SJSA1 (cell line): ENCODE measurements around the gene KIAA2012. TPM values are rescaled to one million over a fixed set of nuclear protein-coding genes. Genes with fewer than 3 reads are reported as not detected.

ENCODE experiments used
- DNase-seq, 2 experiments: peaks; one replicate each; pipeline ENCODE4 v3.0.0-alpha.2; 2015 to 2020; ENCODE audit warnings: low spot score in 2 of 2, low read depth in 1 of 2
- H3K27ac ChIP-seq: fragments of 250-450 bp; sonication (Bioruptor Pico); 2 replicates; pipeline ENCODE4 v1.5.1; 2020; ENCODE audit warnings: mild to moderate bottlenecking, moderate library complexity
- H3K27me3 ChIP-seq: fragments of 250-450 bp; sonication (Bioruptor Pico); replicated peaks from 2 replicates; pipeline ENCODE4 v1.5.1; 2020; ENCODE audit warnings: mild to moderate bottlenecking, moderate library complexity
- H3K36me3 ChIP-seq: fragments of 250-450 bp; sonication (Bioruptor Pico); 2 replicates; pipeline ENCODE4 v1.5.1; 2020; ENCODE audit warnings: mild to moderate bottlenecking
- H3K4me1 ChIP-seq: fragments of 250-450 bp; sonication (Bioruptor Pico); replicated peaks from 2 replicates; pipeline ENCODE4 v1.6.1; 2021; ENCODE audit warnings: mild to moderate bottlenecking
- H3K4me3 ChIP-seq: fragments of 250-450 bp; sonication (Bioruptor Pico); 2 replicates; pipeline ENCODE4 v1.5.1; 2020; ENCODE audit warnings: mild to moderate bottlenecking
- H3K9me3 ChIP-seq: fragments of 250-450 bp; sonication (Bioruptor Pico); replicated peaks from 2 replicates; pipeline ENCODE4 v1.5.1; 2020; ENCODE audit warnings: mild to moderate bottlenecking
- total RNA-seq: library from RNA; depleted of rRNA; stranded (reverse); fragments of >200 nt; shearing (Covaris generic); gene quantifications from 2 replicates; pipeline ENCODE4 v1.2.3, GENCODE V29; 2014

KIAA2012 gene
- total RNA-seq, 1 experiment from 2014 or later: 0.03 TPM

DNA sequence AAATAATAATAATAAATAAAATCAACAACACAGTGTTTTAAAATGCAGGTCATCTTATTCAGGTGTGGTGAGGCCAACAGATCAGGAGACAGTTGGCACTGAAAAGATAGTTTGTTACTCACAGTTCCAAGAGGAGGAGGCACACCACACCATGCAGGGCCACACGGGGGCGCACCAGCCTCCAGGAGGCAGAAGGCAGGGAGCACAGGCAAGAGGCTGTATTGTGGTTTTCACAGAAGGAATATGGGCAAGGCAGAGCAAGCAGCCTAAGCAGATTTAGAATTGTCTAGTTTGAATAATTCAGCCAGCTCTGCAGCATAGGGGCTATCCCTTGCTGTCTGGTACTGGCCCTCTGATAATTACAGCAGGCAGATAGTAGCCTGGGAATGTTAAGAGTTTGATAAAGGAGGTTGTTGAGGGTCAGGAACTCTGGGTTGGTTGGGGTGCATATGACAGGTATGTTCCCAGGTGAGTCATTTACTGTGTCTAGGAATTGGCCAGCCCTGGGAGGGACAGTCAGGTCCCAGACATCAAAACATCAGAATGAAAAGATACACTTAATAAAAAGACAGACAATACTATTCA lies 31.3 kb downstream of the KIAA2012 start:
- Histone ChIP-seq H3K27me3 (0 out of 2 replicates have a peak, but pooled peaks cover 3% of the 10 kb centered on the region), H3K4me3 (no peak overlapping the region), H3K27ac (no peak overlapping the region), H3K36me3 (no peaks in the 10 kb centered on the region), H3K4me1 (no peaks in the 10 kb centered on the region), H3K9me3 (no peaks in the 10 kb centered on the region)
- DNase-seq: peak; percentile 23 to 56

- H3K4me1 ChIP-seq: no peaks in the 10 kb centered on the region
- H3K27ac ChIP-seq: no peak overlapping the region
- no peaks in the 10 kb centered on the region for H3K36me3 ChIP-seq
- no peak for DNase-seq
- H3K27me3 ChIP-seq: 0 out of 2 replicates have a peak, but pooled peaks cover 3% of the 10 kb centered on the region
- no peak overlapping the region for H3K4me3 ChIP-seq
- H3K9me3 ChIP-seq: no peaks in the 10 kb centered on the region
Observed at GRCh38 chr2:202105025-202105424, 32.0 kb downstream of the KIAA2012 start.

- Histone ChIP-seq H3K27ac (no peak overlapping the region), H3K4me1 (no peaks in the 10 kb centered on the region), H3K27me3 (no peaks in the 10 kb centered on the region), H3K4me3 (no peak overlapping the region), H3K36me3 (no peaks in the 10 kb centered on the region), H3K9me3 (no peaks in the 10 kb centered on the region)
- no peak for DNase-seq
Observed at GRCh38 chr2:202108345-202108744, 35.3 kb downstream of the KIAA2012 start.

DNA sequence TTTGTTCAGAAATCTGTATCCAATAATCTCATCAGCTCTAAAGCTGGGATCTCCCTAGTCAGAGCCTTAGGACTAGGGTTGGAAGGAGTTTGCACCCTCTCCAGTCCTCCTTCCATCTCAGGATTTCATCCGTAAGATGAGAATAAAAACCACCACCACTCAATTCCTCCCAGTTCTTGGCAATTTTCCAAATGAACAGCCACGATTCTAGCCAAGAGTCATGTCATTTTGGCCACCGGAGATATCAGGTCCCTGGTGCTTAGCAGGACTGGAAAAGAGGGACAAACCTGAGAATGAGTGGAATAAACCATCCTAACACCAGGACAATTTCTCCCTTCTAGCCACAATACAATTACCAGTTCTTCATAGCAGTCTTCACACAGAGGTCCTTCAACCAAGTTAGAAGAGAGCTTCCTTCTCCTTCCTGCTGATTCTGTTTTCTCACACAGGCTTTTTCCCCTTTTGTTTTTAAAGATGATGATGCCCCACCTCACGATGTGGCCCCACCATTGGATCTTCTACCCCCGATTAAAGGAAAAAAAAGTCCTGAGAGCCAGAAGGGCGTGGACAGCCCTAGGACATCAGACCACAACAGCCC lies 36.2 kb downstream of the KIAA2012 start:
- Histone ChIP-seq H3K9me3 (no peaks in the 10 kb centered on the region), H3K4me3 (no peak overlapping the region), H3K4me1 (no peaks in the 10 kb centered on the region), H3K27me3 (no peaks in the 10 kb centered on the region), H3K36me3 (no peaks in the 10 kb centered on the region), H3K27ac (no peak overlapping the region)
- DNase-seq: no peak

DNA sequence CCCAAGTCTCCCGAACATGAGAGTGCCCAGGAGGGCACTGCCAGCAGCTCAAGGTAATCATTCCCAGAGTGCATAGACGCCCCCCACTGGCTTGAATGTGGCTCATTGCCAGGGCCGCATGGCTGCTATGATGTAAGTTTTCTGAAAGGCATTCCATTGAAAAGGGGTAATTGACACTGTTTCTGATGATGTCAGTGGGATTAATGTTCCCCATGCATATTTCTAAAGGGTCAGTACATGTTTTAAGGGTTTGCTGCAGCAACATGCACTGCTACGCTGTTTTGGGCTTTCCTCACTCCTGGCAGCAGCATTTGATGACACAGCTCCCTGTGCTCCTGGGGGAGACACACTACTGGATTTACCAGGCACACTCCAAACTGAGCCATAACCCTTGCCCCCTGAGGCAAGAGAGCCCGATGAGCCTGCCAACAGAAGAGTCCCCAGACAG lies 36.7 kb downstream of the KIAA2012 start:
- Histone ChIP-seq H3K27ac (no peak overlapping the region), H3K27me3 (no peaks in the 10 kb centered on the region)

GRCh38 chr2:202110491-202110890 lies 37.4 kb downstream of the KIAA2012 start:
- Histone ChIP-seq H3K4me1 (peaks cover 8% of the 10 kb centered on the region), H3K9me3 (no peaks in the 10 kb centered on the region), H3K27me3 (no peaks in the 10 kb centered on the region), H3K27ac (no peak overlapping the region), H3K36me3 (no peaks in the 10 kb centered on the region), H3K4me3 (no peak overlapping the region)
- DNase-seq: no peak

More for the DNA sequence above, 36.7 kb downstream of the KIAA2012 start:
- H3K36me3 ChIP-seq: no peaks in the 10 kb centered on the region
- H3K4me1 ChIP-seq: peaks cover under 1% of the 10 kb centered on the region; the same call in 1 of the 2 replicates
- no peak for DNase-seq
- no peak overlapping the region for H3K4me3 ChIP-seq
- H3K9me3 ChIP-seq: no peaks in the 10 kb centered on the region

DNA sequence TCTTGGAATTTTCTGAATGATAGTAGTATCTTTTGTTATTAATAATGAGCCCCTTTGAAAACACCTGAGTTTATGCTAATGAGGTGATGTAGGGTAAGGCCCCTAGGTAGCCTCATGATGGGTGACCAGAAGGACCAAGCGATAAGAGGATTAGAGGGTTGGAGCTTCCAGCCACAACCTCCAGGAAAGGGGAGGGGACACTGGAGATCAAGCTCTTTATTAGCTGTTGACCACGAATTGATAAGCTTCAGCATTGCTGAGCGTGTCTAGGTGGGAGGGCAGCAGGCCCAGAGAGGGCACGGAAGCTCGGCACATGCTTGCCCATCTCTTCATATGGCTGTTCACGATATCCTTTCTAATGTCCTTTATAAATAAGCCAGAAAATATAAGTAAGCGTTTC lies 39.0 kb downstream of the KIAA2012 start:
- no peak for DNase-seq
- H3K27me3 ChIP-seq: no peaks in the 10 kb centered on the region
- H3K36me3 ChIP-seq: no peaks in the 10 kb centered on the region
- H3K4me3 ChIP-seq: no peak overlapping the region
- no peak overlapping the region for H3K27ac ChIP-seq
- H3K9me3 ChIP-seq: no peaks in the 10 kb centered on the region; the same call in 1 of the 2 replicates
- peaks cover 19% of the 10 kb centered on the region for H3K4me1 ChIP-seq

DNA sequence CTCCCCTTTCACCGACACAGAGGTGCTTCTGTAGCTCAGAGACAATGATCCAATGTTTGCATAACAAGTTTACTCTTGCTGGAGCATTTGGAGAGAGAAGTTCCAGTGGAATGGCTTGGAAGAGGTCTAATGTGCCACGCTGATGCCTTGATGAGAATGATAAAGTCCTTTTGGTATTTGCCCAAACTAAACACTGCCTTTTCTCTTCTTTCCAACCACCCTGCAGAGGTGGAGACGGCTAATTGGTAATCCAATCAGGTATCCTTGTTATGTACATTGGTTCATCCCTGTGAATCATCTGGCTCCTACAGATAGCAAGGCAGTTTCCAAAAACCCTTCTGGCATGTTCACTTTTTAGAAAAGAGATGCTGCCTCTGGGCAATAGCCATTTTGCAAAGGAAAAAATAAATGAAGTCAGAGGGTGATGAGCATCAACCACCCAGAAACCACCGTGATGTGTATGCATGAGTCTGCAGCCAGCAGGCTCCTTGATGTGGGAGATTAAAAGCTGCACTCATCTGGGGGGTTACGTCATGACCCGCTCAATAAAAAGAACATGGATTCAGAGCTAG lies 40.6 kb downstream of the KIAA2012 start:
- Histone ChIP-seq H3K27ac (no peak overlapping the region), H3K4me3 (no peak overlapping the region), H3K4me1 (peaks cover 19% of the 10 kb centered on the region), H3K9me3 (no peaks in the 10 kb centered on the region; the same call in 1 of the 2 replicates), H3K27me3 (no peaks in the 10 kb centered on the region), H3K36me3 (no peaks in the 10 kb centered on the region)
- DNase-seq: no peak

DNA sequence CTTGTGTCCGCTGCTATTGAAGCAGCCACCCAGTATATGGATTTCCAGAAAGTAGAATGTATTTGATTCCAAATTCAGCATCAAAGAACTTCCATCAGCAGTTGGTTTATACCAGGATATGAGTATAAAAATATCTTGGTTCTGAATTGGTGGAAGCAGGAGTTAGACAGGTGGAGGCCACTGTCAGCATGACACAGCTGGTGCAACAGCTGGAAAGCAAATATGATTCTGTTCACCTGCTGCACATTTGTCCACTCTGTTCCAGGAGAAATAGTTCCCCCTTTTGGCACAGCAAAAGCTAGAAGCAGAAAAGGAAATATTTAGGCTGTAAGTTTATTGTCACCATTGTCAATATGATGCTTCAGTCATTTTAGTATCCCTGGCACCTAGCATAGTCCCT lies 41.2 kb downstream of the KIAA2012 start:
- Histone ChIP-seq H3K36me3 (no peaks in the 10 kb centered on the region), H3K27me3 (no peaks in the 10 kb centered on the region), H3K27ac (no peak overlapping the region), H3K9me3 (no peaks in the 10 kb centered on the region; the same call in 1 of the 2 replicates), H3K4me3 (no peak overlapping the region), H3K4me1 (peaks cover 19% of the 10 kb centered on the region)
- DNase-seq: no peak

- DNase-seq: no peak
- Histone ChIP-seq H3K36me3 (no peaks in the 10 kb centered on the region), H3K4me3 (no peak overlapping the region), H3K9me3 (no peaks in the 10 kb centered on the region; the same call in 1 of the 2 replicates), H3K27me3 (no peaks in the 10 kb centered on the region), H3K27ac (no peak overlapping the region), H3K4me1 (peaks cover 19% of the 10 kb centered on the region)
Observed at GRCh38 chr2:202114795-202115194, 41.7 kb downstream of the KIAA2012 start.

GRCh38 chr2:202115479-202115971 lies 42.5 kb downstream of the KIAA2012 start:
- H3K4me1 ChIP-seq: peaks cover 19% of the 10 kb centered on the region
- no peaks in the 10 kb centered on the region for H3K27me3 ChIP-seq
- no peaks in the 10 kb centered on the region; the same call in 1 of the 2 replicates for H3K9me3 ChIP-seq
- H3K36me3 ChIP-seq: no peaks in the 10 kb centered on the region
- no peak overlapping the region for H3K27ac ChIP-seq
- peak in 1 of 2 experiments; percentile 49 for DNase-seq
- no peak overlapping the region for H3K4me3 ChIP-seq

- H3K4me3 ChIP-seq: no peak overlapping the region
- no peaks in the 10 kb centered on the region for H3K27me3 ChIP-seq
- H3K36me3 ChIP-seq: no peaks in the 10 kb centered on the region
- H3K9me3 ChIP-seq: no peaks in the 10 kb centered on the region; the same call in 1 of the 2 replicates
- DNase-seq: no peak
- H3K4me1 ChIP-seq: peaks cover 19% of the 10 kb centered on the region
- no peak overlapping the region for H3K27ac ChIP-seq
Observed at GRCh38 chr2:202116691-202117090, 43.6 kb downstream of the KIAA2012 start.

DNA sequence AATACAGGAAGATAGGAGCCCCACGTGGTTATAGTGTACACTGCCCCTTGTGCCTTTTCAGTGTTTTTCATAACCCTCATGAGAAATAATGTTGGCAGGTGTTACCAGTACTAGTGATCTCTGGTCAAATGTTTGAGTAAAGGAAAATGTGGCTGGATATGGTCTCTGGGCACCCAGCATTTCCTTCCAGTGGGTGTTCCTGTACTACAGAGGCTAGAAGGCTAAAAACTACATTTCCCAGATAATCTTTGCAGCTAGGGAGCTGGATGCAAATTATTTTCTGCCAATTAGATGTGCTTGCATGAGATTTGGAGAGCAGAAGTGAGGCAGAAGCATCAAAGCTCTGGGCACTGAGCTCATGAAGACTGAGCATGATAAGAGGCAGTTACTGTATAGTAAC lies 45.1 kb downstream of the KIAA2012 start:
- DNase-seq: no peak
- Histone ChIP-seq H3K27ac (no peak overlapping the region), H3K27me3 (no peaks in the 10 kb centered on the region), H3K4me3 (no peak overlapping the region), H3K9me3 (no peaks in the 10 kb centered on the region; the same call in 1 of the 2 replicates), H3K36me3 (no peaks in the 10 kb centered on the region), H3K4me1 (peaks cover 19% of the 10 kb centered on the region)

DNA sequence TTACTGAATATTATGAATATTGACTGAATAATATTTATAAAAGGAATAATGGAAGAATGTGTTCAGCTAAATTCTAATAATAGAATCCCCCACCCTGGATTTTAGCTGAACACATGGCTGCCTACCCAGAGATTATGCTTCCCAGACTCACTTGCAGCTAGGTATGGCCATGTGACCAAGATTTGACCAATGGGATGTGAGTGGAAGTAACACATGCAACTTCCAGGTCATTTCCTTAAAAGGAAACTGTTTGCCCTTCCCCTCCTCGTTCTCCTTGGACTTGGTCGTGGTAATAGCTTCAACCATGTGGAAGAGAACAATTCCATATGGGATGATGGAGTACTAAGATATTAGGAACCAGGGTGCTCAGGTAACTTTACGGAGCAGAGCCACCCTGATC lies 47.8 kb downstream of the KIAA2012 start:
- no peak for DNase-seq
- no peak overlapping the region for H3K4me3 ChIP-seq
- H3K4me1 ChIP-seq: peaks cover 8% of the 10 kb centered on the region

More for the DNA sequence above, 47.8 kb downstream of the KIAA2012 start:
- no peaks in the 10 kb centered on the region for H3K27me3 ChIP-seq
- H3K27ac ChIP-seq: no peak overlapping the region
- no peaks in the 10 kb centered on the region; the same call in 1 of the 2 replicates for H3K9me3 ChIP-seq
- H3K36me3 ChIP-seq: no peaks in the 10 kb centered on the region
